ENCODE data around the gene AMMECR1. TPM values are rescaled to one million over a fixed set of nuclear protein-coding genes. Genes with fewer than 3 reads are reported as not detected.

AMMECR1 gene
- 8.7 and 10.6 TPM in 2 replicates for total RNA-seq

DNA sequence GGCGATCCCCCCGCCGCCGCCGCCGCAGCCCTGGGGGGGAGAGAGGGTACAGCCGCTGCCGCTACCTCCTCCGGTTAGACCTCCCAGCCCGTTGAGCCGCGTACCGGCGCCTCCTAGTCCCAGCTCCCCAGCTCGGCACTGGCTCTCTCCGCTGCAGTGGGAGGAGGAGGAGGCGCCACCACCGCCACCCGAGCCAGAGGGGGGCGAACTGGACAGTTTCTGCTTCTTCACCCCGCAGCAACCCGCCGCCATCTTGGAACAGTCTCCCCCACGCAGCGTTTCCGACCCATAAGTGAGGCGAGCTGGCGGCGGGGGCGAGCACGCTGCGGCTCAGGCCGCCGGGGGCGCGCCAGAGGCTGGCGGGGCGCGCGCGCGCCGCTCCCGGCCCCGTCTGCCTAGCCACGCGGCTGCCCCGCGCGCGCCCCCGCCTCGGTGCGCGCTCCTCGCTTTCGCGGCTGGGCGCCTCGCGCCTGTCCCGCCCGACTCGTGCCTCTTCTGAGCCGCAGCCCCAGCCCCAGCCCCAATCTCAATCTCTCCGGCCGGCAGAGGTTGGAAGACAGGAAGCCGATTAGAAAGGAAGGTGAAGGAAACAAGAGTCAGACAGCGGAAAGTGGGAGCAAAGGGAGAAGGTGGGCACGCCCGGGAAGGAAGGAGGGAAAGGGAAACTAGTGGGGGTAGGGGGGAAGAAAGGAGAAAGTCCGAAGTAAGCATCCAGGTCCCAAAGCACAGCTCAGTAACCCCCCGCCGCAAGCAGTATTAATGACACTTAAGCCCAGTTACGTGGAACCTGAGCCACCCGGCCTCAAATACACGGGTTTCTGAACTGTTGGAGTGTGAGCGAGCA, at the start of gene AMMECR1:
Gene AMMECR1, minus strand, starts transcription at position 266 of the 844 bp plus-strand sequence. Its CDS starts 14 bp downstream, at position 252.

DNA sequence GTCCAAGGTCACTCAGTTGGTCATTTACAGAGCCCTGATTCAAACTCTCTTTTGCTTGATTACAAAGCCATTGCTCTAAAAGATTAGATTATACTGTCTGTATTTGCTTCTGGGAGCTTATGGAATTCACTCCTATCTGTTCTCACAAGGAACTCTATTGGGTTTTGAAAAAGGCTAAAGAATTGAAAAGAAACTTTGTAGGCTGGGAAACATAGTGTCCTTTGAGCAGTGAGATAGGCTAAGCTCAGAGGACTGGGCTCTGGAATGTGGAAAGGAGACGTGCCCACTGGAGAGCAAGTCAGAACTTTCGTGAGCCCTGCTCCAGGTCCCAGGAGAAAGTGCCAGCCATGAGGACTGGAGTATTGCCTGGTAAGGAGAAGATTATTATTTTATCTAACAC, 40.7 kb upstream of the AMMECR1 start, which contains the start of gene RTL9:
Gene RTL9, plus strand, starts transcription at position 301 of the 400 bp plus-strand sequence. CDS start 91,770 bp downstream, outside the sequence.

Other genes with a start within 250 kb of the AMMECR1 start
- gene RTL9, start 40.8 kb upstream of the AMMECR1 start, total RNA-seq = under 0.01 and 0.06 TPM in 2 replicates